ENCODE measurements around the gene MYH13. TPM values are rescaled to one million over a fixed set of nuclear protein-coding genes. Genes with fewer than 3 reads are reported as not detected.
A peak's percentile ranks its signal among the peaks of the same experiment; 100 is the strongest.

Gene MYH13
- total and polyA plus RNA-seq, 7 donors = 0.01 to 0.11 (median 0.07) TPM

- no peak overlapping the region for H3K4me3 ChIP-seq
- H3K36me3 ChIP-seq (ENCODE audit: insufficient read depth in 1 of 2, low read depth in 1 of 2) = no peaks in the 10 kb centered on the region
- no peak overlapping the region for H3K27ac ChIP-seq
- no peaks in the 10 kb centered on the region for H3K27me3 ChIP-seq (ENCODE audit: insufficient read depth in 3 of 3, low read length in 2 of 3)
- H3K9me3 ChIP-seq = no peaks in the 10 kb centered on the region
- 91 to 95% (median 94%) methylated on average over 7 of the region's 7 CpGs for WGBS, 3 donors
- intact Hi-C loops (cut with DNase I) = loop anchor here (2.0 to 10.0 kb wide), 3 partner anchors 147 to 289 kb away; no protein-coding TSS in a partner anchor
- DNase-seq (no peak), ATAC-seq (peak in 1 of 4 donors; percentile 8)
- TF ChIP-seq CTCF (IDR thresholded peaks at IDR 0.05) = no peak
- H3K4me1 ChIP-seq = no peaks in the 10 kb centered on the region
Measured at GRCh38 chr17:10328206-10328605, 44.6 kb downstream of the MYH13 start.

- Histone ChIP-seq H3K36me3 (ENCODE audit: insufficient read depth in 1 of 2, low read depth in 1 of 2) (no peaks in the 10 kb centered on the region), H3K4me3 (no peak overlapping the region), H3K27ac (no peak overlapping the region), H3K27me3 (ENCODE audit: insufficient read depth in 3 of 3, low read length in 2 of 3) (no peaks in the 10 kb centered on the region), H3K4me1 (no peaks in the 10 kb centered on the region), H3K9me3 (no peaks in the 10 kb centered on the region)
- peak; percentile 92 for TF ChIP-seq CTCF (IDR thresholded peaks at IDR 0.05)
- DNase-seq (peak; percentile 75 to 88), ATAC-seq (peak; percentile 71 to 87 (median 84))
- intact Hi-C loops (cut with DNase I) = loop anchor here (2.0 to 10.0 kb wide), 3 partner anchors 147 to 290 kb away; no protein-coding TSS in a partner anchor
- WGBS, 3 donors = 36 to 40% (median 37%) methylated on average over 10 of the region's 10 CpGs
Measured at GRCh38 chr17:10327640-10328039, 45.2 kb downstream of the MYH13 start.

- intact Hi-C loops (cut with DNase I) = loop anchor here (5.0 to 10.0 kb wide), 2 partner anchors 150 to 292 kb away; no protein-coding TSS in a partner anchor
- Histone ChIP-seq H3K27me3 (ENCODE audit: insufficient read depth in 3 of 3, low read length in 2 of 3) (no peaks in the 10 kb centered on the region), H3K36me3 (ENCODE audit: insufficient read depth in 1 of 2, low read depth in 1 of 2) (no peaks in the 10 kb centered on the region), H3K27ac (no peak overlapping the region), H3K4me1 (no peaks in the 10 kb centered on the region), H3K4me3 (no peak overlapping the region), H3K9me3 (no peaks in the 10 kb centered on the region)
- WGBS, 3 donors = 83 to 88% (median 83%) methylated on average over 4 of the region's 4 CpGs
- DNase-seq = no peak
- TF ChIP-seq CTCF (IDR thresholded peaks at IDR 0.05) = no peak
- no peak for ATAC-seq
Measured at GRCh38 chr17:10325031-10325695, 47.6 kb downstream of the MYH13 start.

GRCh38 chr17:10323812-10324610 lies 48.8 kb downstream of the MYH13 start:
- intact Hi-C loops (cut with DNase I) = loop anchor here in 1 of 2 donors (10.0 kb wide), 1 partner anchor 151 kb away; no protein-coding TSS in a partner anchor
- Histone ChIP-seq H3K4me3 (no peak overlapping the region), H3K9me3 (no peaks in the 10 kb centered on the region), H3K27me3 (ENCODE audit: insufficient read depth in 3 of 3, low read length in 2 of 3) (no peaks in the 10 kb centered on the region), H3K27ac (no peak overlapping the region), H3K4me1 (no peaks in the 10 kb centered on the region), H3K36me3 (ENCODE audit: insufficient read depth in 1 of 2, low read depth in 1 of 2) (no peaks in the 10 kb centered on the region)
- WGBS, 3 donors = 83 to 87% (median 84%) methylated on average over 11 of the region's 11 CpGs
- no peak for TF ChIP-seq CTCF (IDR thresholded peaks at IDR 0.05)
- ATAC-seq (no peak), DNase-seq (no peak)

All from psoas muscle (tissue), 8 donors.